ES-I3 (cell line): ENCODE results near the gene SPATS1.

Experiments used
- H3K36me3 ChIP-seq: 2 replicates; pipeline ENCODE4 v1.6.1; 2013; ENCODE audit warnings: mild to moderate bottlenecking, low read length, control low read depth, moderate library complexity; ENCODE audit not compliant: insufficient read depth
- H3K4me1 ChIP-seq: 2 replicates; pipeline ENCODE4 v1.6.1; 2013; ENCODE audit warnings: mild to moderate bottlenecking, control low read depth, low read length; ENCODE audit not compliant: insufficient read depth
- H3K9ac ChIP-seq: 2 replicates; pipeline ENCODE4 v1.6.1; 2013; ENCODE audit warnings: low read depth, mild to moderate bottlenecking, low read length, moderate library complexity
- H3K9me3 ChIP-seq: 2 replicates; pipeline ENCODE4 v1.6.1; 2013; ENCODE audit warnings: mild to moderate bottlenecking, low read length, moderate library complexity; ENCODE audit not compliant: control insufficient read depth, insufficient read depth

SPATS1 gene

DNA sequence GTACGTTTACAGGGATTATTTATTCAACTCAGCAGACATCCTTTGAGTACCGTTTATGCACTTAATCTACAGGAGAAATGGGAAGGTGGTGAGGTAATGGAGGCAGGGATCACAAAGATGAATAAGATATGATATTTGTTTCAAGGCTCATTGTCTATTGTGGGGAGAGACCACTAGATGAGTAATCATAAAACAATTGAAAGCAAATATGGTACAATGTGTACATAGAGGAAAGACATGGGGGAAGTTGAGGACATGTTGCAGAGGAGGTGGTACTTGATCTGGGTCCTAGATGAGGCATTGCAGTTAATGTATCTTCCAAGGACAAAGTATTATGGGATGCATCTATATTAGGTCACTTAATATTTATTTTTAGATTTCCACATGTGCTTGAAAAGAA lies 31.3 kb downstream of the SPATS1 start:
- H3K4me1 ChIP-seq = peaks cover 6% of the 10 kb centered on the region
- no peaks in the 10 kb centered on the region for H3K9me3 ChIP-seq
- H3K36me3 ChIP-seq = no peaks in the 10 kb centered on the region
- H3K9ac ChIP-seq = no peak overlapping the region

DNA sequence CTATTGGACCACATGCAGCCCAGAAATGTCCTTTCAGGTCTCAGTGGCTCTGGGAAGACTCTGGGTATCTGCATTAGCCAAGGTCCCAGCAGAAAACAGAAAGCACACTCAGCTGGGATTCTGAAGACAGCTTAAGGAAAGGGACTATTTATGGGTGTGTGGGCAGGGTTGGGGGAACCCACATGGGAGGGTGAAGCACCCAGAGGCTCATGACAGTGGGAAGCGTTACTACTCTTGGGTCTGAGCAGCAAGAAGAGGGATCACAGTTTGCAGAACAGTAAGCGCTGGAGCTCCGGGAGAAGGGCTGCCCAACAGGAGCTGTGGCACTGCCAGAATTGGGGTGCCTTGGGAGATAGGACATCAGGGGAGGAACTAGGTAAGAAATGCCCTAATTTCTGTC lies 32.6 kb downstream of the SPATS1 start:
- Histone ChIP-seq H3K9me3 (no peaks in the 10 kb centered on the region), H3K36me3 (no peaks in the 10 kb centered on the region), H3K9ac (no peak overlapping the region), H3K4me1 (peaks cover 6% of the 10 kb centered on the region)

DNA sequence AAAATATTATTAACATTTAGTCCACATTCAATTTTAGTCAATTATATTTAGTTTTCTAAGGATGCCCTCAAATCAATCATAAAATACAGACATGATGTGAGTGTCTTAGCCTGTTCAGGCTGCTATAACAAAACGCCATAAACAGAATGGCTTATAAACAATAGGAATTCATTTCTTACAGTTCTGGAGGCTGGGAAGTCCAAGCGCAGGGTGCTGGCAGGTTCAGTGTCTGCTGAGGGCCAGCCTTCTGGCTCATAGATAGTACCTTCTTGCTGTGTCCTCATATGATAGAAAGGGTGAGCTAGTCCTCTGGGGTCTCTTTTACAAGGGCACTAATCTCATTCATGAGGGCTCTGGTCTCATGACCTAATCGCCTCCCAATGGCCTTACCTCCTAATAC lies 35.0 kb downstream of the SPATS1 start:
- no peaks in the 10 kb centered on the region for H3K9me3 ChIP-seq
- H3K4me1 ChIP-seq = peaks cover 6% of the 10 kb centered on the region
- no peaks in the 10 kb centered on the region for H3K36me3 ChIP-seq
- H3K9ac ChIP-seq = no peak overlapping the region

DNA sequence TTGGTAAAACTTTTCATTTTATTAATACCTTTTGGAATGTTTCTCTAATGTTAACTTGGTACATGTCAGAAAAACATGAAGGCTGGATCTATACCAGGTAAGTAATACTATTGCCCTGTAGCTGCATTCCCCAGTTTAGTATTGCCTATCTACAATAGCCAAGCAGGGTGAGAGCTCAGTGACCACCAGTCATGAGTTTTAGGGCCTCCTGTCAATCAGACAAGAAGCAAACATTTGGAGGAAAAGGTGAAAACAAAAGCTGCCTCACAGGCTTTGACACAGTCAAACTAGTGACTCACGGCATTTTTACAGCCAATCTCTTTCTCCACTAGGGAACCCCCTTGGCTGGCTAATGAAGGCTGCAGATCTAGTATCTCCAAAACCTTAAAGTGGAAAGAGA lies 35.5 kb downstream of the SPATS1 start:
- Histone ChIP-seq H3K4me1 (peaks cover 2% of the 10 kb centered on the region), H3K9ac (no peak overlapping the region), H3K9me3 (no peaks in the 10 kb centered on the region), H3K36me3 (no peaks in the 10 kb centered on the region)

DNA sequence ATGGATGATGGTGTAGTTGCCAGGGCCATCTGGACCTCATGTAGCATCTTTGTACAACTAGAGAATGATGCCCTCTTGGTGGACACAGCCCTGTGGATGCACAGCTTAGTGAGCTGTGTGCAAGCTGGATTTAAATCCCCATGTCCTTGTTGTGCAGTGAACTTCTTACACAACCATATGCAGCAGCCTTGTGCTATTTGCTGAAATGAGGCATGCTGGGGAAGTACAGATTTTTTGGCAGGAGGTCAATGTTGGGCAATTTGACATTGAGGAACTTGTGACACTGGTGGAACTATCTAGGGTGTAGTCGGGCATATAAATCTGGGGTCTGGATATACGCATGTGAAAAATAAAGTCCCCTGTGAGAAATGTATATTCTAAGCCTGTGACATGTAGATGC lies 39.3 kb downstream of the SPATS1 start:
- Histone ChIP-seq H3K9ac (no peak overlapping the region), H3K9me3 (no peaks in the 10 kb centered on the region), H3K4me1 (no peaks in the 10 kb centered on the region), H3K36me3 (no peaks in the 10 kb centered on the region)

DNA sequence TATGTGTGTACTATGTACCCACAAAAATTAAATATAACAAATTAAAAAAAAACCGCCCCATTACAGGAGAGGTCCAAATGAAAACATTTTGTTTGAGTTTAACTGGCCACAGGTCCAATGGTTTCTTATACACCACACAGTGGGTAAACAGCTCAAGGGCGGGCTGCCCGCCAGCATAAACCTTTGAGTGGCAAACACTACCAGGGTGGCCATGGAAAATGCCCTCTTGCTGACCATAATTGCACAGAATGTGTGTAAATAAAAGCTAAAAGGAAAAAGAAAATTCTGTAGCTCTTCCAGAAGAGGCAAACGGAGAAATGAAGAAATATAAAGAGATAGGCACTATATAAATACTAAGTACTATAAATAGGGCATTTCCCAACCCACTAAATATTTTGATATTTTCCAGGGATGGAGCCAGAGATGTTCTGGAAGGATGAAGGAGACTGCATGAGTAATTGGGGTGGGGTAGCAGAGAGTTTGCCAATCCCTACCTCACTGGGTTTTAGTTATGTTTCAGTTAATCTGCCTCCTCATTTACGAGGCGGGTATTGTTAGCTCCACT lies 44.0 kb downstream of the SPATS1 start:
- H3K4me1 ChIP-seq = peaks cover 7% of the 10 kb centered on the region
- peak overlapping the region; percentile 90 for H3K9ac ChIP-seq
- no peaks in the 10 kb centered on the region for H3K9me3 ChIP-seq
- H3K36me3 ChIP-seq = peaks cover 4% of the 10 kb centered on the region

DNA sequence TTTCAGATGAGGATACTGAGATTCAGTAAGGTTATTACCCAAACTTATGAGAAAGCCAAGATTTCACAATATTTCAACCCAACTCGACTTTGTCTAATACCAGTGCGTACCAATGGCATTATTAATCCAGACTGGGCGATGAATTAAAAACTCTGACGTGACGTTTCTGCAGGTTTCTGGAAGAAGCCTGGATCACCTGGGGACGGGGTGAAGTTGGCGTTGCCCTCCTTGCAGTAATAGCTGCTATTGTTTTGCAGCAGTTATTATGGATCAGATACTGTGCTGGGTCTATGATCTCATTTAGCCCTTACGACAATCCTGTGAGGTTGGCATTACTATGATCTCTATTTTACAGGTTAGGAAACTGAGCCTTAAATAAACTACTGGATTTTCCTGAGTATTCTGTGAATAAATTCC lies 44.5 kb downstream of the SPATS1 start:
- Histone ChIP-seq H3K9ac (peak overlapping the region; percentile 90), H3K4me1 (peaks cover 7% of the 10 kb centered on the region), H3K9me3 (no peaks in the 10 kb centered on the region), H3K36me3 (peaks cover 4% of the 10 kb centered on the region)

DNA sequence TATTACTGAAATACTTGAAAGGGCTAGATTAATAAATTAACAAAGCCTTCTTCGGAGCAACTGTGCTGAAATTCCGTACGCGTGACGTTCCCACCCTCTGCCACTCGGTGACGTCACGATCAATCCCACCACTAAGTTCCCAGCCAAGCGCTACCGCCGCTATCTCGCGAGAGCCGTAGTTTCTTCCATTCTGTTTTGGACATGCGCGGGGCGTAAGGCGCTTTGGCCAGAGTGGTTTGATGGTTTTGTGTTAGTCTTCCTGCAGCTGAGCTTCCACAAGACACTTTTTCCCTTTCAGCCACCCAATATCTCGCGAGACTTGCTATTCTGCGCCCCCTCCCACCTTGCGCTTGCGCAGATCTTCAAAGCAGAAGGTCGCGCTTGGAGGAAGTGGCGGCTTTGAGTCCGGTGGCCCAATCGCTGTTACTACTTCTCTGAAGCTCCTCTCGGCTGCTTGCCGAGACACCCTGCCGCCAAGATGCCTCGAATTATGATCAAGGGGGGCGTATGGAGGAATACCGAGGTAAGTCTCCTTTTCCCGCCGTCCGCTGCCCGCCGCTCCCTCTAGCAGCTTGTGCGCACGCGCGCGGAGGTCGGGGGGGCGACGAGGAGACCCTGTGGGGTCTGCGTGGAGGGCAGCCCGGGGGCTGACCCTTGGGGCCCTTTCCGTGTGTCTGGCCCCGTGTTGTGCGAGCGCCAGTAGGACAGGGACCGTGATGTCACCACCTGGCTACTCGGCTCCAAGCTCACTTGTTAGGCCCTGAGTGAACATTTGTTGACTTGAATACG lies 45.1 kb downstream of the SPATS1 start, which contains the start of gene CDC5L:
Gene CDC5L, plus strand, starts transcription at position 361 of the 789 bp plus-strand sequence. Its CDS starts 118 bp downstream, at position 479.
- no peaks in the 10 kb centered on the region for H3K9me3 ChIP-seq
- peak within 1 kb of the TSS; percentile 90 for H3K9ac ChIP-seq
- peaks cover 7% of the 10 kb centered on the region for H3K4me1 ChIP-seq
- peaks cover 4% of the 10 kb centered on the region for H3K36me3 ChIP-seq

DNA sequence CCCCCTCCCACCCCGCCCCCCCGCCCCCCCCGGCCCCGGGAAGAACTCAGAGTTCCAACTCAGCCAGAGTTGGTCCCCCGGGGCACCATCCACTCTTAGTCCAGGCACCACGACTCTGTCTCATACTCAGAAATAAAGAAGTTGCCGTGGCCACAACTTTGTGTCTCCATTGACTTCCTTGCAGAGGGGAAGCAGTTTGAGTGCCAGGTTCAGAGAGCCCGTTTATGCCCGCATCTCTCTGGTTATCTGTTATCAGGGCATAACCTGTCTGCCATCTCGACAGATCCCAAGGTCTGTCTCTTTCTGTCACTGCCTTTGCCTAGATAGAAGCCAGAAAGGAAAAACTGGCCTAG lies 45.7 kb downstream of the SPATS1 start:
- peaks cover 7% of the 10 kb centered on the region for H3K4me1 ChIP-seq
- no peaks in the 10 kb centered on the region for H3K9me3 ChIP-seq

DNA sequence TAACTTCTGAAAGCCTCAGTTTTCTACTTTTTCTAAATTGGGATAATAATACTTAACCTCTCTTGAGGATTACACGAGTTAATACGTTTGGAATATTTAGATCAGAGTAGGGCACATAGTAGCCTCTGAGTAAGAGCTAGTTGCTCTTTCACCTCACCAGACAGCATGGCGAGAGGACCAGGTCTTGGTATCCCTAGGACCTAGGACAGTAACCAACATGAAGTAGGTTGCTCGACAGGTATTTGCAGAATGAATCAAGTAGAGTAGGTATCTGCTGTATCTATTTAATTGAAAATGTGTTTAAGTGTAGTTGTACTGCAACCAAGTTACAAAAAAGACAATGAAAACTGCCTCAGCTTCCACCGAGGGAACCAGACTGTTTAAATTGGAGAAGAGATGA lies 46.4 kb downstream of the SPATS1 start:
- H3K36me3 ChIP-seq = peaks cover 9% of the 10 kb centered on the region
- H3K9ac ChIP-seq = peak overlapping the region; percentile 90; the same call in 1 of the 2 replicates
- no peaks in the 10 kb centered on the region for H3K9me3 ChIP-seq
- H3K4me1 ChIP-seq = peaks cover 7% of the 10 kb centered on the region

More for the DNA sequence above, 45.7 kb downstream of the SPATS1 start:
- Histone ChIP-seq H3K36me3 (peaks cover 4% of the 10 kb centered on the region), H3K9ac (peak overlapping the region; percentile 90)

DNA sequence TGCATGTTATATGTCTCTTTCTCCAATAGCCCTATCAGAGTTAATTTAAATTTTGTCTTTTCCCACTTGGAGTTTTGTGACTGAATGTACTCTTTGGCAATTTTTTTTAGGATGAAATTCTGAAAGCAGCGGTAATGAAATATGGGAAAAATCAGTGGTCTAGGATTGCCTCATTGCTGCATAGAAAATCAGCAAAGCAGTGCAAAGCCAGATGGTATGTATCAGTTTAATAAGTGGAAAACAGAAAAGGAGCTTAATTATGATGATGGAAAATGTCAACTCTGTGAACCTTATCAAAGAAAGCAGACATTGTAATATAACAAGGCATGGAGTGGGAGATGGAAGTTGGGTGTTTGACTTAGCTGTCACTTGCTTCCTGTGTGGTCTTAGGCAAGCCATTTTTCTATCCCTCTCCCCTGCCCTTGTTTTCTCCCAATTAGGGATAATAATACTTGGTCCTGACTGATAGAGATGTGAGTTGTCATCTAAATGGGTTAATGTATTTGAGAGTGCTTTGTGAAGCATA lies 47.8 kb downstream of the SPATS1 start:
- no peak overlapping the region for H3K9ac ChIP-seq
- H3K4me1 ChIP-seq = peaks cover 7% of the 10 kb centered on the region
- peaks cover 11% of the 10 kb centered on the region for H3K36me3 ChIP-seq
- H3K9me3 ChIP-seq = no peaks in the 10 kb centered on the region
